LNCaP clone FGC (cell line): ENCODE results near the gene GRIK3.

ENCODE experiments used
- DNase-seq: peaks from one replicate; pipeline ENCODE4 v3.0.0-alpha.2; 2011; ENCODE audit warnings: low read depth
- H3K4me3 ChIP-seq: 2 replicates; pipeline ENCODE4 v1.5.1; 2011; ENCODE audit warnings: mild to moderate bottlenecking, low read depth, low read length, control low read depth
- CTCF ChIP-seq: IDR thresholded peaks from 2 replicates; pipeline ENCODE4 v1.5.1; 2012; ENCODE audit warnings: mild to moderate bottlenecking; ENCODE audit not compliant: control insufficient read depth, insufficient read depth; ENCODE audit errors: extremely low read depth

Gene GRIK3

DNA sequence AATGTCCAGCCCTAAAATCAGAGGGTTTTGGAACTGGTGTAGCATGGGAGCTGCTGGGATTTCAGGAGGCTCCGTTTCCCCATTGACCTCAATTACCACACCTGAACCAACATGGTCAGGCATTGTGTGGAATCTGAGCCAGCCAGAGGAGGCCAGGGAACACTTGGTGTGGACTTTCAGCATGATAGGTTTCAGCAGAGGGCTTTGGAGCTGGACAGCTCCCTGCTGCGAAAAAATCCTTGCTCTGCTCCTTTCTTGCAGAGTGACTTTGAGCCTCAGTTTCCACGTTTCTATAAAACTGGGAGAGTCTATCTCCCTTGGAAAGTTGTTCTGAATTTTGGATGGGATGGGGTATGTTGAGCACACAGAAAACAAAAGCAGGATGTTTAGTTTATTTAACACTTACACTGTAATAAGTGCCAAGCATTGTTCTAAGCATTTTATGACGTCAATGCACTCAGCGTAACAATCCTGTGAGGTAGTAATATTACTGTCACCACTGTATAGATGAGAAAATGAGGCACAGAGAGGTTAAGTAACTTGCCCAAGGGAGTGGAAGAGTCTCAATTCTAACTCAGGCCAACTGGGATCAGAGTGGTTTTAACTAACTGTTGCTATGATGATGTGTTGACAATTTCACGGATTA lies 168.0 kb downstream of the GRIK3 start:
- H3K4me3 ChIP-seq = no peak overlapping the region
- DNase-seq = no peak
- TF ChIP-seq CTCF = no peak

GRCh38 chr1:36865602-36865900 lies 168.8 kb downstream of the GRIK3 start:
- DNase-seq = no peak
- no peak overlapping the region for H3K4me3 ChIP-seq
- no peak for TF ChIP-seq CTCF

DNA sequence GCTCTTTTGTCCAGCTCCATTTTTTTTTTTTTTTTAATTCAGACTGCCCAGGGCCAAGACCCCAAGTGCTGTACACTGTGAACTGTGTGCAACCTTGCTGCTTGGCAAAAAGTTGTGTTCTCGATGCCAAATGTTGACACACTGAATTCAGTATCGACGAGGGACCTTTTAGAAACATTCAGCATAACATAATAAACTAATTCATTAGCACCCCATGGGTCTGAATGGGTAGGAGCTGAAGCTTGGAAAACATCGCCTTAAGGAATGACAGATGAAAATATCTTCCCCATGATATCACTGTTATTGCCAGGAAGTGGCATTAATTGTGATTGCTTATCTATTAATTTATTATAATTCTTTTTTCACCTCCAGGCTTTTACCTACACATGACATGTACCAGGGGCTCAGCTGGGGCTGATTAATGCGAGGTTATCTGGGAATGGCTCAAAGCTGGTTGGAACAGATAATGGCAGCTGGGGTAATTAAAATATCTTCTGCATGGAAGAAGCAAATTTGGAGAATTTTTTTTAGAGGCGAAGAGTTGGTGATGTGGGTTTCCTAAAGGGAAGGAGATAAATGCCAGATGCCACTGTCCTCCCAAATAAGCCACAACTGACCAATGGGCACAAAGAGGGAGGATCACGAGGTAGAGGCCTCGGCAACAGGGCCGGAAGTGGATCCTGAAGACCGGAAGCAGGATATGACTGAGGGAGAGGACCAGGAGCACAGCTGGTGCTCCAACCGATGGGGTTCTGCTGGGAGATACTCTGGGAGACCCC lies 169.3 kb downstream of the GRIK3 start:
- no peak for TF ChIP-seq CTCF
- H3K4me3 ChIP-seq = no peak overlapping the region
- no peak for DNase-seq

DNA sequence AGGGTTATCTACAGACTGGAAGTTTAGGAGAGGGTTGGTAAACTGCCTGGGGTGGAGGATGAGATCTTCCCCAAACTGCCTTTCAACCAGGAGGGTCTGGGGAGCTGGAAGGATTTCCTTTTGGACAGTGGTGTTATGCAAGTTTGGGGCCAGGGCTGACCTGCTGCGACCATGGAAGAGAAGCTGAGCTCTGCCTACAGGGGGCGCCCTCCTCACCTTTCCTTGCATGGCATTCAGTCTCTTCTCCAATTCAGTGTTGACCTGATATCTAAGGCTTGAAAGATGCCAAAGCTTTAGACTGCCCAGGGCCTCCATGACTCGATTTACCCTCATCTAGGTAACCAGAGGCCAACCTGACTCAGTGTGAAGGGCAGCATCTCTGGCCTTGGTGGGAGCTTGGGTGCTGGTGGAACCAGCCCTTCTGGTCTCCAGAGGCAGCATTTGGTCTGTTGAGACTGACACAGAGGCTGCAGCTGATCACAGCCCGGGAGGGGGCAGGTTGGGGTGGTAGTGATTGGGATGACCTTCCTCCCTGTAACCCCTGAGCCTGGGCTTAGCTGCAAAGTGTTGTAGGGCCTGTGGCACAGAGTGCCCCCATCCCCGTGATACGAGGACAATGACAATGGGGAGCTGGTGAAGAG lies 170.0 kb downstream of the GRIK3 start:
- no peak overlapping the region for H3K4me3 ChIP-seq
- no peak for DNase-seq
- TF ChIP-seq CTCF = peak; percentile 15; the same call in 1 of the 2 replicates

GRCh38 chr1:36863500-36863899 lies 170.8 kb downstream of the GRIK3 start:
- TF ChIP-seq CTCF = no peak
- no peak for DNase-seq
- no peak overlapping the region for H3K4me3 ChIP-seq

GRCh38 chr1:36863061-36863460 lies 171.3 kb downstream of the GRIK3 start:
- no peak overlapping the region for H3K4me3 ChIP-seq
- no peak for DNase-seq
- TF ChIP-seq CTCF = no peak
